RWPE1 (cell line): ENCODE measurements around the gene TRAPPC12.

Experiments
- CTCF ChIA-PET: fragments of 350-600 bp; sonication (Branson Sonifier 250); formaldehyde crosslinking; extraction: SDS; loops from one replicate; lab custom pipeline; 2021; lab: Yijun Ruan, JAX
- POLR2A ChIA-PET: fragments of 400-600 bp; formaldehyde crosslinking; extraction: SDS; loops from one replicate; lab custom pipeline; 2020; ENCODE audit warnings: antibody characterized with exemption; ENCODE audit not compliant: low non-redundant PET; lab: Yijun Ruan, JAX
- DNase-seq: peaks from one replicate; pipeline ENCODE4 v3.0.0; 2012; ENCODE audit warnings: low spot score
- H3K27ac ChIP-seq: fragments of 450-650 bp; 2 replicates; pipeline ENCODE4 v1.5.1; 2017
- CTCF ChIP-seq: fragments of 450-650 bp; conservative IDR thresholded peaks from 2 replicates; pipeline ENCODE4 v1.5.1; 2017; ENCODE audit warnings: low read depth, mild to moderate bottlenecking

Gene TRAPPC12

GRCh38 chr2:3427272-3427671 lies 47.8 kb downstream of the TRAPPC12 start:
- H3K27ac ChIP-seq: no peak overlapping the region
- ChIA-PET CTCF (interaction anchor here (0.6 kb wide), 1 partner anchor 9 kb away, joined by 3 read pairs; no protein-coding TSS in a partner anchor), POLR2A (no interaction called here)
- no peak for DNase-seq
- TF ChIP-seq CTCF: no peak

GRCh38 chr2:3428577-3428976 lies 49.1 kb downstream of the TRAPPC12 start:
- ChIA-PET POLR2A (no interaction called here), CTCF (no interaction called here)
- TF ChIP-seq CTCF: no peak
- H3K27ac ChIP-seq: peak overlapping the region; percentile 23; the same call in 1 of the 2 replicates
- DNase-seq: no peak

GRCh38 chr2:3429066-3429610 lies 49.6 kb downstream of the TRAPPC12 start:
- no peak for DNase-seq
- POLR2A ChIA-PET: no interaction called here
- no peak for TF ChIP-seq CTCF
- peak overlapping the region; percentile 23; the same call in 1 of the 2 replicates for H3K27ac ChIP-seq
- CTCF ChIA-PET: no interaction called here

DNA sequence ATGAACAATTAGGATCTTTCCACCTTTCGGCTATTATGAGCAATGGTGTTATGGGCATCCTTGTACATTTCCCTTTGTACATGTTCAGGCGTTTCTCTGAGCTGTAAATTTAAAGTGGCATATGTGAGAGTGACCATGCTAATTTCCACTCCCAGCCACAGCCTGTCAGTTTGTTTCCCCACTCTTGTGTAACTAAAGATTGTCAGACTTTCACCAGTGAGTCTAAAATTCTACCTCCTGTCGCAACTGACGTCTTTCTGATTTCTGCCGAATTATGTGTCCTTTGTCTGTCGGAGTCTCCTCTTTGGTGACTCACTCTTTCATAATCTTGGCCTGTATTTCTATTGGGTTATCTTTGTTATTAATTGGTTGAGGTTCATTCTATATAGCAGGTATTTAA lies 50.7 kb downstream of the TRAPPC12 start:
- DNase-seq: peak; percentile 10
- CTCF ChIA-PET: no interaction called here

GRCh38 chr2:3430740-3431490 lies 51.4 kb downstream of the TRAPPC12 start:
- peak overlapping the region; percentile 10; the same call in 1 of the 2 replicates for H3K27ac ChIP-seq
- ChIA-PET CTCF (no interaction called here), POLR2A (no interaction called here)
- no peak for TF ChIP-seq CTCF
- no peak for DNase-seq

More for the DNA sequence above, 50.7 kb downstream of the TRAPPC12 start:
- POLR2A ChIA-PET: no interaction called here
- no peak for TF ChIP-seq CTCF
- no peak overlapping the region for H3K27ac ChIP-seq

DNA sequence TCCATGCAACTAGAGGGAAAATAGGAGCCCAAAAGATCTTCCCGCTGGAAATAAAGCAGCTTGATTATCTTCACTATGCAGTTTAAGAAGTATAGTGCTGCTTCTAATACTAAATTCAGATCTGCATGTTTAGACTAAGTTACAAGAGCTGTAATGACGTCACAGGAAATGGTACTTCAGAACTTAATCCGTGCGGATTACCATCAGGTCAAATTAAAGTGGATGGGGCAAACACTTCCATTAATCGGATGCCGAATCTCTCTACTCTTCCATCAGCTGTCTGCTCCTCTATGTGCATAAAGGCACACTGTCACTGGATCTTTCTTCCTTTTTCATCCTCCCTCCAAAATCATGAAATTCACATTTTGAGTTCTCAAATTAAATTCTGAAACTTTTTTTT lies 52.6 kb downstream of the TRAPPC12 start:
- TF ChIP-seq CTCF: no peak
- ChIA-PET CTCF (no interaction called here), POLR2A (no interaction called here)
- no peak overlapping the region for H3K27ac ChIP-seq
- DNase-seq: no peak
